Neural progenitor cell (in vitro differentiated cells): ENCODE measurements around the gene GUCY2D.

Source experiments
- EZH2 ChIP-seq: fragments of 200-600 bp; sonication (generic); IDR thresholded peaks from 2 replicates; pipeline ENCODE4 v1.6.1; 2017; ENCODE audit warnings: antibody characterized with exemption, mild to moderate bottlenecking, moderate library complexity
- EZH2phosphoT487 ChIP-seq: fragments of 200-600 bp; sonication (generic); IDR thresholded peaks from 2 replicates; pipeline ENCODE4 v1.6.1; 2017; ENCODE audit warnings: antibody characterized with exemption
- TF ChIP-seq, protein P1 (sequence below): fragments of 200-600 bp; sonication (generic); IDR thresholded peaks from 2 replicates; pipeline ENCODE4 v1.5.1; 2017; ENCODE audit warnings: antibody characterized with exemption, mild to moderate bottlenecking

GRCh38 chr17:7969433-7969832 lies 33.0 kb upstream of the GUCY2D start:
- TF ChIP-seq EZH2 (no peak), EZH2phosphoT487 (no peak)
- TF ChIP-seq, protein P1, sequence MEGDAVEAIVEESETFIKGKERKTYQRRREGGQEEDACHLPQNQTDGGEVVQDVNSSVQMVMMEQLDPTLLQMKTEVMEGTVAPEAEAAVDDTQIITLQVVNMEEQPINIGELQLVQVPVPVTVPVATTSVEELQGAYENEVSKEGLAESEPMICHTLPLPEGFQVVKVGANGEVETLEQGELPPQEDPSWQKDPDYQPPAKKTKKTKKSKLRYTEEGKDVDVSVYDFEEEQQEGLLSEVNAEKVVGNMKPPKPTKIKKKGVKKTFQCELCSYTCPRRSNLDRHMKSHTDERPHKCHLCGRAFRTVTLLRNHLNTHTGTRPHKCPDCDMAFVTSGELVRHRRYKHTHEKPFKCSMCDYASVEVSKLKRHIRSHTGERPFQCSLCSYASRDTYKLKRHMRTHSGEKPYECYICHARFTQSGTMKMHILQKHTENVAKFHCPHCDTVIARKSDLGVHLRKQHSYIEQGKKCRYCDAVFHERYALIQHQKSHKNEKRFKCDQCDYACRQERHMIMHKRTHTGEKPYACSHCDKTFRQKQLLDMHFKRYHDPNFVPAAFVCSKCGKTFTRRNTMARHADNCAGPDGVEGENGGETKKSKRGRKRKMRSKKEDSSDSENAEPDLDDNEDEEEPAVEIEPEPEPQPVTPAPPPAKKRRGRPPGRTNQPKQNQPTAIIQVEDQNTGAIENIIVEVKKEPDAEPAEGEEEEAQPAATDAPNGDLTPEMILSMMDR, result no peak
